Measurements from ENCODE around the gene RNF4. TPM values are rescaled to one million over a fixed set of nuclear protein-coding genes. Genes with fewer than 3 reads are reported as not detected.
"Not testable (repeated sequence)": the region's sequence is repeated elsewhere in the genome, so short reads cannot be mapped to it uniquely, and the experiment has no call there.

RNF4 gene
- polyA plus RNA-seq, 1 donor = 39.6 TPM

GRCh38 chr4:2458546-2459491, 10.1 kb upstream of the RNF4 start:
- DNase-seq = no peak

- no peak for DNase-seq
These were observed 9.1 kb upstream of the RNF4 start for GRCh38 chr4:2459589-2460349.

GRCh38 chr4:2461246-2461960, 7.5 kb upstream of the RNF4 start:
- no peak for DNase-seq

GRCh38 chr4:2462218-2462991, 6.5 kb upstream of the RNF4 start:
- DNase-seq = peak; percentile 87

GRCh38 chr4:2462992-2463762, 5.7 kb upstream of the RNF4 start:
- DNase-seq = no peak

- no peak for DNase-seq
These were observed 3.9 kb upstream of the RNF4 start for GRCh38 chr4:2465032-2465431.

- not testable (repeated sequence) for DNase-seq
These were observed 3.4 kb upstream of the RNF4 start for GRCh38 chr4:2465544-2465943.

- no peak for DNase-seq
These were observed 482 bp downstream of the RNF4 start for GRCh38 chr4:2469192-2469984.

GRCh38 chr4:2470791-2471190, 1.9 kb downstream of the RNF4 start:
- DNase-seq = no peak

- DNase-seq = no peak
These were observed 3.3 kb downstream of the RNF4 start for GRCh38 chr4:2472187-2472586.

GRCh38 chr4:2478229-2478628, 9.3 kb downstream of the RNF4 start:
- DNase-seq = no peak

GRCh38 chr4:2480649-2481048, 11.7 kb downstream of the RNF4 start:
- DNase-seq = no peak

GRCh38 chr4:2482192-2482591, 13.3 kb downstream of the RNF4 start:
- DNase-seq = no peak

GRCh38 chr4:2482693-2483092, 13.8 kb downstream of the RNF4 start:
- no peak for DNase-seq

GRCh38 chr4:2483237-2483636, 14.3 kb downstream of the RNF4 start:
- no peak for DNase-seq

GRCh38 chr4:2484185-2484584, 15.3 kb downstream of the RNF4 start:
- DNase-seq = no peak

GRCh38 chr4:2484993-2485392, 16.1 kb downstream of the RNF4 start:
- DNase-seq = peak; percentile 67

GRCh38 chr4:2485956-2486355, 17.1 kb downstream of the RNF4 start:
- no peak for DNase-seq

- no peak for DNase-seq
These were observed 18.1 kb downstream of the RNF4 start for GRCh38 chr4:2486981-2487380.

- DNase-seq = no peak
These were observed 18.7 kb downstream of the RNF4 start for GRCh38 chr4:2487632-2488031.

Data from hindlimb muscle (tissue), 1 donor.